ENCODE results near the gene FBXO21. TPM values are rescaled to one million over a fixed set of nuclear protein-coding genes. Genes with fewer than 3 reads are reported as not detected.
"Not testable (repeated sequence)": the region's sequence is repeated elsewhere in the genome, so short reads cannot be mapped to it uniquely, and the experiment has no call there.

FBXO21 gene
- total RNA-seq, 6 donors from 2014 or later: 38.2 to 122 (median 59.0) TPM

- no peak for DNase-seq
- WGBS, 2 donors: 83 to 87% methylated on average over 9 of the region's 9 CpGs
- H3K27me3 ChIP-seq: no peaks in the 10 kb centered on the region
- H3K4me1 ChIP-seq: no peaks in the 10 kb centered on the region
- no peak for ATAC-seq (ENCODE audit: low FRiP score in 2 of 2)
- no peaks in the 10 kb centered on the region for H3K36me3 ChIP-seq
- no peak overlapping the region for H3K27ac ChIP-seq
- TF ChIP-seq EP300 (IDR thresholded peaks at IDR 0.05) (no peak), POLR2A (IDR thresholded peaks at IDR 0.05) (no peak), CTCF (IDR thresholded peaks at IDR 0.05) (no peak), POLR2AphosphoS5 (IDR thresholded peaks at IDR 0.05) (no peak)
- H3K4me3 ChIP-seq: no peak overlapping the region
- no peaks in the 10 kb centered on the region for H3K9me3 ChIP-seq
Measured at GRCh38 chr12:117202556-117202955, 12.3 kb upstream of the FBXO21 start.

GRCh38 chr12:117202033-117202432 is 11.8 kb upstream of the FBXO21 start:
- peak in 1 of 2 donors; percentile 3 for DNase-seq
- no peak overlapping the region for H3K27ac ChIP-seq
- no peaks in the 10 kb centered on the region for H3K36me3 ChIP-seq
- ATAC-seq (ENCODE audit: low FRiP score in 2 of 2): no peak
- H3K4me1 ChIP-seq: no peaks in the 10 kb centered on the region
- H3K9me3 ChIP-seq: no peaks in the 10 kb centered on the region
- WGBS, 2 donors: 89 to 93% methylated on average over 9 of the region's 9 CpGs
- H3K4me3 ChIP-seq: no peak overlapping the region
- no peak for TF ChIP-seq POLR2A (IDR thresholded peaks at IDR 0.05)
- no peak for TF ChIP-seq POLR2AphosphoS5 (IDR thresholded peaks at IDR 0.05)
- TF ChIP-seq EP300 (IDR thresholded peaks at IDR 0.05): no peak
- TF ChIP-seq CTCF (IDR thresholded peaks at IDR 0.05): no peak
- H3K27me3 ChIP-seq: no peaks in the 10 kb centered on the region

- H3K4me1 ChIP-seq; DNase-seq; H3K27ac ChIP-seq; H3K4me3 ChIP-seq; H3K36me3 ChIP-seq; H3K27me3 ChIP-seq; H3K9me3 ChIP-seq; ATAC-seq (ENCODE audit: low FRiP score in 2 of 2): not testable (repeated sequence)
- WGBS, 2 donors: 89 to 91% methylated on average over 8 of the region's 8 CpGs
Measured at GRCh38 chr12:117199956-117200744, 9.9 kb upstream of the FBXO21 start.

GRCh38 chr12:117196334-117196733 is 6.1 kb upstream of the FBXO21 start:
- not testable (repeated sequence) for H3K27ac ChIP-seq; H3K4me3 ChIP-seq; DNase-seq; H3K36me3 ChIP-seq; H3K27me3 ChIP-seq; H3K9me3 ChIP-seq; ATAC-seq (ENCODE audit: low FRiP score in 2 of 2); H3K4me1 ChIP-seq
- 93 to 95% methylated on average over 6 of the region's 6 CpGs for WGBS, 2 donors

- H3K27ac ChIP-seq; H3K27me3 ChIP-seq; ATAC-seq (ENCODE audit: low FRiP score in 2 of 2); H3K4me1 ChIP-seq; DNase-seq; H3K36me3 ChIP-seq; H3K4me3 ChIP-seq; H3K9me3 ChIP-seq: not testable (repeated sequence)
- 87 to 96% methylated on average over 7 to 9 of the region's 9 CpGs for WGBS, 2 donors
Measured at GRCh38 chr12:117195027-117195426, 4.8 kb upstream of the FBXO21 start.

GRCh38 chr12:117193903-117194302 is 3.6 kb upstream of the FBXO21 start:
- DNase-seq (no peak), ATAC-seq (ENCODE audit: low FRiP score in 2 of 2) (no peak)
- no peaks in the 10 kb centered on the region for H3K9me3 ChIP-seq
- no peak overlapping the region for H3K4me3 ChIP-seq
- H3K4me1 ChIP-seq: peaks cover 0 to 13% (median 4%) of the 10 kb centered on the region in 4 donors
- H3K36me3 ChIP-seq: no peaks in the 10 kb centered on the region
- no peaks in the 10 kb centered on the region for H3K27me3 ChIP-seq
- 96 to 99% methylated on average over 3 of the region's 3 CpGs for WGBS, 2 donors
- H3K27ac ChIP-seq: no peak overlapping the region
- TF ChIP-seq POLR2AphosphoS5 (IDR thresholded peaks at IDR 0.05) (no peak), CTCF (IDR thresholded peaks at IDR 0.05) (no peak), EP300 (IDR thresholded peaks at IDR 0.05) (no peak), POLR2A (IDR thresholded peaks at IDR 0.05) (no peak)

GRCh38 chr12:117192581-117192980 is 2.3 kb upstream of the FBXO21 start:
- peaks cover 3 to 18% (median 15%) of the 10 kb centered on the region in 4 donors for H3K4me1 ChIP-seq
- not testable (repeated sequence) for DNase-seq; H3K27me3 ChIP-seq; H3K4me3 ChIP-seq; H3K36me3 ChIP-seq; ATAC-seq (ENCODE audit: low FRiP score in 2 of 2); H3K9me3 ChIP-seq; H3K27ac ChIP-seq
- 87 to 92% methylated on average over 9 of the region's 9 CpGs for WGBS, 2 donors

Data from upper lobe of left lung (tissue), 6 donors.